Left lung (tissue), 10 donors: ENCODE results near the gene GTF2IRD1. TPM values are rescaled to one million over a fixed set of nuclear protein-coding genes. Genes with fewer than 3 reads are reported as not detected.
A peak's percentile ranks its signal among the peaks of the same experiment; 100 is the strongest.

Experiments used
- ATAC-seq: fragments of 200-7000 bp; cut with Tn5 transposase; one replicate; pipeline ENCODE4 v1.9.1; 2020; ENCODE audit warnings: moderate library complexity
- DNase-seq, 4 donors: peaks; one replicate each; pipeline ENCODE4 v3.0.0-alpha.2; 2013 to 2020
- H3K27ac ChIP-seq, 2 donors: fragments of 200-600 bp; sonication (generic) in 1 of 2; one replicate each; pipeline versions ENCODE4 v1.5.0 to v1.8.0; 2020 to 2021
- H3K27me3 ChIP-seq, 2 donors: fragments of 200-600 bp; sonication (generic) in 1 of 2; one replicate each; pipeline versions ENCODE4 v1.5.0 to v1.8.0; 2020 to 2021
- H3K36me3 ChIP-seq, 2 donors: fragments of 200-600 bp; sonication (generic) in 1 of 2; one replicate each; pipeline versions ENCODE4 v1.5.0 to v1.8.0; 2020 to 2021
- H3K4me1 ChIP-seq, 2 donors: fragments of 200-600 bp; one replicate each; pipeline ENCODE4 v1.8.0; 2021
- H3K4me3 ChIP-seq, 2 donors: fragments of 200-600 bp; sonication (generic) in 1 of 2; one replicate each; pipeline versions ENCODE4 v1.5.0 to v1.8.0; 2020 to 2021; ENCODE audit warnings: mild to moderate bottlenecking in 1 of 2
- H3K9me3 ChIP-seq, 2 donors: fragments of 200-600 bp; sonication (generic) in 1 of 2; one replicate each; pipeline versions ENCODE4 v1.5.0 to v1.8.0; 2020 to 2021
- intact Hi-C, 2 donors: fragments of 100-400 bp; cut with DNase I; formaldehyde crosslinking; loops; one replicate each; pipeline versions ENCODE4 v1.11.2 to v1.14.2; 2022
- polyA plus RNA-seq, 6 donors: library from polyadenylated mRNA; unstranded; fragments of 120-200 nt; gene quantifications; one replicate each; pipeline ENCODE4 v1.2.1, GENCODE V29; 2013; ENCODE audit not compliant: insufficient read length in 6 of 6
- total RNA-seq, 2 donors: library from RNA; stranded (reverse); fragmentation: NEBNext Ultra II Directional; extraction: Animal tissue kit (Norgen Biotek cat#: 25700); gene quantifications; one replicate each; pipeline ENCODE4 v1.2.1, GENCODE V29; 2021
- TF ChIP-seq, protein P1 (sequence below), 2 donors: fragments of 200-600 bp; sonication (generic) in 1 of 2; IDR thresholded peaks; one replicate each; pipeline versions ENCODE4 v1.5.0 to v1.8.0; 2021; ENCODE audit warnings: antibody characterized with exemption in 2 of 2
- donor health status: DM: no; HTN: yes; CAD: no.
- donor health status: DM: no; HTN: no; CAD: no.

GTF2IRD1 gene
- total and polyA plus RNA-seq, 8 donors = 20.8 to 40.2 (median 33.9) TPM

DNA sequence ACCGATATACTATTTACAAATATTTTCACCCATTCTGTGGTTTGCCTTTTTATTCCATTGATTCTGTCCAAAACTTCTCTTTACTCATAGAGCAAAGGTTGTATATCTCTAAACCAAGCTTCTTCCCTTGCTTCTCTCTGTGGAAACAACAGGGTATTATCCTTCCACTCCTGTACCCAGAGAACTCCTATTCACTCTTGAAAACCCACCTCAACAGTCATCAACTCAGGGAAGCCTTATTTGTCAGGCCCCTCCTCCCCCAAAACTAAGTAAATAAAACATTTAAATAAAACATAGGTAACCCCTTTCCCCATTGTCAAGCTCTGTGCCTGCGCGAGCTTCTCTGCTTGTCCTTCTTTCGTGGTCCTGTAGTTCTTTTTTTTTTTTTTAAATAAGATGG is 44.6 kb downstream of the GTF2IRD1 start:
- no peak for ATAC-seq
- H3K27ac ChIP-seq = no peak overlapping the region
- TF ChIP-seq, protein P1, sequence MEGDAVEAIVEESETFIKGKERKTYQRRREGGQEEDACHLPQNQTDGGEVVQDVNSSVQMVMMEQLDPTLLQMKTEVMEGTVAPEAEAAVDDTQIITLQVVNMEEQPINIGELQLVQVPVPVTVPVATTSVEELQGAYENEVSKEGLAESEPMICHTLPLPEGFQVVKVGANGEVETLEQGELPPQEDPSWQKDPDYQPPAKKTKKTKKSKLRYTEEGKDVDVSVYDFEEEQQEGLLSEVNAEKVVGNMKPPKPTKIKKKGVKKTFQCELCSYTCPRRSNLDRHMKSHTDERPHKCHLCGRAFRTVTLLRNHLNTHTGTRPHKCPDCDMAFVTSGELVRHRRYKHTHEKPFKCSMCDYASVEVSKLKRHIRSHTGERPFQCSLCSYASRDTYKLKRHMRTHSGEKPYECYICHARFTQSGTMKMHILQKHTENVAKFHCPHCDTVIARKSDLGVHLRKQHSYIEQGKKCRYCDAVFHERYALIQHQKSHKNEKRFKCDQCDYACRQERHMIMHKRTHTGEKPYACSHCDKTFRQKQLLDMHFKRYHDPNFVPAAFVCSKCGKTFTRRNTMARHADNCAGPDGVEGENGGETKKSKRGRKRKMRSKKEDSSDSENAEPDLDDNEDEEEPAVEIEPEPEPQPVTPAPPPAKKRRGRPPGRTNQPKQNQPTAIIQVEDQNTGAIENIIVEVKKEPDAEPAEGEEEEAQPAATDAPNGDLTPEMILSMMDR (IDR thresholded peaks at IDR 0.05) = no peak
- H3K4me1 ChIP-seq = no peaks in the 10 kb centered on the region
- no peaks in the 10 kb centered on the region for H3K27me3 ChIP-seq
- H3K9me3 ChIP-seq = no peaks in the 10 kb centered on the region
- H3K36me3 ChIP-seq = no peaks in the 10 kb centered on the region
- no peak for DNase-seq
- H3K4me3 ChIP-seq = no peak overlapping the region
- intact Hi-C loops = no loop called here

GRCh38 chr7:74498996-74499834 is 45.5 kb downstream of the GTF2IRD1 start:
- no peak overlapping the region for H3K4me3 ChIP-seq
- H3K4me1 ChIP-seq = no peaks in the 10 kb centered on the region
- no peaks in the 10 kb centered on the region for H3K9me3 ChIP-seq
- ATAC-seq (peak; percentile 35), DNase-seq (no peak)
- no peaks in the 10 kb centered on the region for H3K36me3 ChIP-seq
- TF ChIP-seq, protein P1 (IDR thresholded peaks at IDR 0.05) = no peak
- no peaks in the 10 kb centered on the region for H3K27me3 ChIP-seq
- intact Hi-C loops = no loop called here
- no peak overlapping the region for H3K27ac ChIP-seq

- Histone ChIP-seq H3K36me3 (no peaks in the 10 kb centered on the region), H3K27ac (no peak overlapping the region), H3K27me3 (no peaks in the 10 kb centered on the region), H3K4me1 (no peaks in the 10 kb centered on the region), H3K4me3 (no peak overlapping the region), H3K9me3 (no peaks in the 10 kb centered on the region)
- ATAC-seq = no peak
- intact Hi-C loops = no loop called here
- TF ChIP-seq, protein P1 (IDR thresholded peaks at IDR 0.05) = no peak
- DNase-seq = no peak
Measured at GRCh38 chr7:74499835-74500388, 46.2 kb downstream of the GTF2IRD1 start.

- Histone ChIP-seq H3K27me3 (no peaks in the 10 kb centered on the region), H3K36me3 (no peaks in the 10 kb centered on the region), H3K4me1 (no peaks in the 10 kb centered on the region), H3K27ac (no peak overlapping the region), H3K9me3 (no peaks in the 10 kb centered on the region), H3K4me3 (no peak overlapping the region)
- TF ChIP-seq, protein P1 (IDR thresholded peaks at IDR 0.05) = no peak
- ATAC-seq (peak; percentile 53), DNase-seq (no peak)
- intact Hi-C loops = no loop called here
Measured at GRCh38 chr7:74501298-74501697, 47.6 kb downstream of the GTF2IRD1 start.

DNA sequence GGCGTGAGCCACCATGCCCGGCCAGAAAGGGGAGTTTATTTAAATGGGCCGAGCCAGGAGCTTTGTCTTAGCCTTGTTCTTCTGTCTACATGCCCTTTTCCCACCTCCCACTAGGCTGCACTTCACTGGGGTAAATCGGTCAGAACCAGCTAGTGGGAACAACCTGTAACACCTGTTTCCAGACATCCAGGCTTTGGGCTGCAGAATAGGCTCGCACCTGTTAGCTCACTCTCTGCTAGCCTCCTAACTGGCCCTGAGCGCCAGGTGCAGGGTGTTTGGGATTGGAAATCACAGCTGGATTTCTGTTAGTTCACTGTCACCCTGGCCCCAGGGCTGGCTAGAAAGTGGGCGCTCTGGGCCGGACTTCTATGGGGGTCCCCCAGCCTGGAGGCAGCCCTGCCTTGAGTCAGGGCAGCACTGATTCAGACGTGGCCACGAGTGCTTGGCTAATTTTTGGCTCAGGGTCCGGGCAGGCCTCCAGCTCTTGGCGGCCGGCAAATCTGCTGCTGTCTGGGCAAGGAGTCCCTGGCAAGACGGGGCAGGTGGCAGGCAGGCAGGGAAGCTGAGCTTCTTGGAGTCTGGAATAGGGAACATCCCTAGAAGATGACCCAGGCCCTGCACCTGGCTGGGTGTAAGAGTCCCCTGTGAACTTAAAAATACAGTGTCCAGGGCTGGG is 48.6 kb downstream of the GTF2IRD1 start:
- Histone ChIP-seq H3K27me3 (no peaks in the 10 kb centered on the region), H3K4me1 (no peaks in the 10 kb centered on the region), H3K27ac (no peak overlapping the region), H3K9me3 (no peaks in the 10 kb centered on the region), H3K36me3 (no peaks in the 10 kb centered on the region), H3K4me3 (no peak overlapping the region)
- TF ChIP-seq, protein P1 (IDR thresholded peaks at IDR 0.05) = no peak
- intact Hi-C loops = no loop called here
- ATAC-seq (no peak), DNase-seq (peak in 1 of 4 donors; percentile 75)
